Parathyroid adenoma (tissue), 2 donors: ENCODE data around the gene CST1.
"Not testable (repeated sequence)": the region's sequence is repeated elsewhere in the genome, so short reads cannot be mapped to it uniquely, and the experiment has no call there.

Source experiments
- H2AFZ ChIP-seq: fragments of 300-600 bp; sonication (generic); one replicate; pipeline ENCODE4 v1.7.0; 2017; ENCODE audit warnings: antibody characterized with exemption, mild to moderate bottlenecking
- H3K27ac ChIP-seq: fragments of 300-600 bp; sonication (generic); one replicate; pipeline ENCODE4 v1.7.0; 2017
- H3K27me3 ChIP-seq: fragments of 300-600 bp; sonication (generic); one replicate; pipeline ENCODE4 v1.7.0; 2017; ENCODE audit warnings: low read length; ENCODE audit not compliant: control insufficient read depth, insufficient read depth
- H3K36me3 ChIP-seq: fragments of 300-600 bp; sonication (generic); one replicate; pipeline ENCODE4 v1.7.0; 2017; ENCODE audit warnings: low read length; ENCODE audit not compliant: control insufficient read depth, insufficient read depth
- H3K4me1 ChIP-seq: fragments of 300-600 bp; sonication (generic); one replicate; pipeline ENCODE4 v1.7.0; 2017; ENCODE audit warnings: control low read depth
- H3K4me2 ChIP-seq: fragments of 300-600 bp; sonication (generic); one replicate; pipeline ENCODE4 v1.7.0; 2017; ENCODE audit warnings: low read length
- H3K4me3 ChIP-seq: fragments of 300-600 bp; sonication (generic); one replicate; pipeline ENCODE4 v1.7.0; 2017; ENCODE audit warnings: low read depth, low read length
- H3K79me2 ChIP-seq: fragments of 300-600 bp; sonication (generic); one replicate; pipeline ENCODE4 v1.7.0; 2017; ENCODE audit warnings: control low read depth
- H3K9ac ChIP-seq: fragments of 300-600 bp; sonication (generic); one replicate; pipeline ENCODE4 v1.7.0; 2017; ENCODE audit warnings: mild to moderate bottlenecking
- H3K9me3 ChIP-seq: fragments of 300-600 bp; sonication (generic); one replicate; pipeline ENCODE4 v1.7.0; 2017; ENCODE audit warnings: low read length; ENCODE audit not compliant: control insufficient read depth
- CTCF ChIP-seq: fragments of 300-600 bp; sonication (generic); IDR thresholded peaks from one replicate; pipeline ENCODE4 v1.7.0; 2017; ENCODE audit warnings: antibody characterized with exemption, mild to moderate bottlenecking
- donor health status: primary hyperparathyroidism.

CST1 gene

DNA sequence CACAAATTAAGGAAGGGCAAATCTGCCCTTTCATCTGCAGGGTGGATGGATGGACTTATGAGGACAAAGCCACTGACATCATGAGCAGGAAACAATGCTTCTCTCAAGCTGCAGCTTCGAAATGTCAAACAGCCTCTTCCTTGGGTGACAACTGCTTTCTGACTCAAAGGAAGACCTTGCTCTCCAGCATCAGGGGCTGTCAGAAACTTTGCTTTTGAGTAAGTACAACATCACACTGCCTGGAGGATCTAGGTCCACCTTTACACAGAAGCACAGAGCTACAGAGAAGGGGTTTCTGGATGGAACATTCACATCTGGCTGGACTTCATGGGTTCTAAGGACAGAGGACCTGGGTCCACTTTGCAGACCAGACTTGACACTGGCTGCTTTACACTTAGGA, 5.9 kb downstream of the CST1 start:
- Histone ChIP-seq H2AFZ (no peak overlapping the region), H3K4me3 (no peak overlapping the region), H3K79me2 (no peaks in the 10 kb centered on the region), H3K36me3 (no peaks in the 10 kb centered on the region), H3K4me2 (no peak overlapping the region), H3K27ac (no peak overlapping the region), H3K9me3 (no peaks in the 10 kb centered on the region), H3K27me3 (no peaks in the 10 kb centered on the region), H3K9ac (no peak overlapping the region), H3K4me1 (no peaks in the 10 kb centered on the region)
- TF ChIP-seq CTCF = no peak

DNA sequence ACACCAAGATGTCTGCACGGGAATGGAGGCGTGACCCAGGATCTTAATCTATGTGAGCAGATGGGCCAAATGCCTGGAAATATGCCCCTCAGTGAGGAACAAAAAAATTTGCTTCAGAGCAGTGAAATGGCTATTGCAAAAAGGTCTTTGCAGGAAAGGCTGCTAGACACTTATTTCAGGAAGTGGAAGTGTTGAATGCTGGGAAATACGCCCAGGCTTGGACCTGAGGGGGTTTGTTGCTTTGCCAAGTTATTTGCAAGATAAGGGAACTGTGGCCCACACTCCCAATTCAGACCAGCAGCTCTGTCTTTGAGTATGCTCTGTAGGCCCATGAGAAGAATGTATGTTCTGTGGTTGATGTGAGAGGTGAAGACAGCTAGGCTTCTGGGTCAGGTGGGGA, 15.3 kb downstream of the CST1 start:
- not testable (repeated sequence) for H3K79me2 ChIP-seq, H3K9ac ChIP-seq, H3K9me3 ChIP-seq, H3K27me3 ChIP-seq, H3K4me1 ChIP-seq, H2AFZ ChIP-seq, H3K36me3 ChIP-seq, H3K4me2 ChIP-seq, H3K4me3 ChIP-seq, H3K27ac ChIP-seq

DNA sequence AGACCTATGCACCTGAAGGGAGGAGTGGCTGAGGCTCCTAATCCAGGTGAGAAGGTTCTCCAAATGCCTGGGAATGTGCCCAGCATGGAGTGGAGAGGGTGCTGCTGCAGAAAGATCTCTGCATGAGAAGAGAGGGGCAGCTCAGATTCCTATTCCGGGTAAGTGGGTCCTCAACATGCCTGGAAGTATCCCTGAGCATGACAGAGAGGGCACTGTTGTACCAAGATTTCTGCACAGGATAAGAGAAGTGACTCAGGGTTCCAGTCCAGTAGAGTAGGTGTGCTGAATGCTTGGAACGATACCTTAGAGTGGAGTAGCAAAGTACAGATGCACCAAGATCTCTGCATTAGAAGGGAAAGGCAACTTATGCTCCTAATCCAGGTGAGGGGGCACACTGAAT, 15.8 kb downstream of the CST1 start:
- not testable (repeated sequence) for H3K4me2 ChIP-seq, H3K27ac ChIP-seq, H3K4me3 ChIP-seq, H3K79me2 ChIP-seq, H3K4me1 ChIP-seq, H3K9ac ChIP-seq, H2AFZ ChIP-seq, H3K27me3 ChIP-seq, H3K36me3 ChIP-seq, H3K9me3 ChIP-seq

DNA sequence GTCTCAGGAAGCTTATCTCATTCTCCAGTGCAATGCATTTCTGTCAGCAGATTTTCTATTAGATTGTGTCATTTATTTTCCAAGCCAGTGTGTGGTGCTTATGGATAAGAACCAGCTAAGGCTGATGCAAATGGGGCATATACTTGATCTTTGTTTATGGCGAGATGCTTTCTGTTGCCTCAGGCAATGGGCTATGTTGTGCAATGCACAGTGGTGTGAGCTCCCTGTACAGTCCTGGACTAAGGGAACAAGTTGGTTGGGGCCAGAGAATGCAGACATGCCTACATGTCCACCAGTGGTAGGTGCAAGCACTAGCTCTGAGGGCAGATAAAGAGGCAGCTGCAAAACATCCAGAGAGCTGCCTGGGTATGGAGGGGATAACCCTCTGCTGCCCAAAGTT, 16.3 kb downstream of the CST1 start:
- not testable (repeated sequence) for H3K36me3 ChIP-seq, H3K27ac ChIP-seq, H2AFZ ChIP-seq, H3K79me2 ChIP-seq, H3K4me2 ChIP-seq, H3K4me1 ChIP-seq, H3K27me3 ChIP-seq, H3K9ac ChIP-seq, H3K9me3 ChIP-seq, H3K4me3 ChIP-seq

DNA sequence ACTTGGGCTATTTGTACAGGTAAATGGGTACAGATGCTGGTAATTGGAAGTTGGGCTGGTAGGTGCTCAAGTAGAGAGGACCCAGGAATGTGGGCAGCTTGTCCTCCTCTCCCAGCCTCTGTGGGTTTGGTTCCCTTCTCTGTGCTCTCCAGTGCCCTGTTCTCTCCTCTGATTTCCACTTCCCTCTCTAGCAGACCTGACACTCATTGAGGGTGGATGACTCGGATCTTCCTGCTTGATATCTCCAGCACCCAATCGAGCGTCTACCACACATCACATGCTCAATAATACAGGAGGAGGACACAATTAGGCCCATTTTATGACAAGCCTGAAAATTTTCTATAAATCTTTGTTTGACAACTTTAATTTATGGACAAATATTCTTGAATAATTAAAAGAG, 23.7 kb downstream of the CST1 start:
- H3K4me2 ChIP-seq = no peak overlapping the region
- no peak overlapping the region for H3K4me3 ChIP-seq
- H3K36me3 ChIP-seq = no peaks in the 10 kb centered on the region
- no peak overlapping the region for H3K27ac ChIP-seq
- H3K79me2 ChIP-seq = no peaks in the 10 kb centered on the region
- TF ChIP-seq CTCF = no peak
- no peak overlapping the region for H2AFZ ChIP-seq
- H3K4me1 ChIP-seq = no peaks in the 10 kb centered on the region
- no peak overlapping the region for H3K9ac ChIP-seq
- no peaks in the 10 kb centered on the region for H3K9me3 ChIP-seq
- H3K27me3 ChIP-seq = no peaks in the 10 kb centered on the region

GRCh38 chr20:23725102-23725501, 25.6 kb downstream of the CST1 start:
- no peaks in the 10 kb centered on the region for H3K4me1 ChIP-seq
- no peaks in the 10 kb centered on the region for H3K27me3 ChIP-seq
- no peak overlapping the region for H3K4me2 ChIP-seq
- no peak overlapping the region for H3K4me3 ChIP-seq
- no peak overlapping the region for H3K9ac ChIP-seq
- H2AFZ ChIP-seq = no peak overlapping the region
- no peaks in the 10 kb centered on the region for H3K36me3 ChIP-seq
- no peaks in the 10 kb centered on the region for H3K79me2 ChIP-seq
- H3K27ac ChIP-seq = no peak overlapping the region
- no peak for TF ChIP-seq CTCF
- H3K9me3 ChIP-seq = no peaks in the 10 kb centered on the region
